T-helper 17 cell (primary cell): ENCODE measurements around the gene PTPRU. TPM values are rescaled to one million over a fixed set of nuclear protein-coding genes. Genes with fewer than 3 reads are reported as not detected.

Source experiments
- ATAC-seq: fragments of 150-1000 bp; cut with Tn5 transposase; 2 replicates; pipeline ENCODE4 v1.10.0; 2021; ENCODE audit warnings: mild to moderate bottlenecking, moderate library complexity
- DNase-seq, 3 donors: peaks; one replicate each; pipeline versions ENCODE4 v3.0.0 to v3.0.0-alpha.2; 2020 to 2021
- H3K9me3 ChIP-seq: one replicate; pipeline ENCODE4 v1.7.0; 2013; ENCODE audit warnings: low read length, mild to moderate bottlenecking; ENCODE audit not compliant: control insufficient read depth, poor library complexity, severe bottlenecking
- H3K27ac Mint-ChIP-seq: one replicate; pipeline ENCODE4 v1.8.0; 2022; ENCODE audit warnings: mild to moderate bottlenecking, moderate library complexity, mixed read lengths
- H3K27me3 Mint-ChIP-seq: one replicate; pipeline ENCODE4 v1.8.0; 2022; ENCODE audit warnings: mixed read lengths
- H3K36me3 Mint-ChIP-seq: one replicate; pipeline ENCODE4 v1.8.0; 2022; ENCODE audit warnings: low read depth, mixed read lengths
- H3K4me1 Mint-ChIP-seq: one replicate; pipeline ENCODE4 v1.8.0; 2022; ENCODE audit warnings: mild to moderate bottlenecking, mixed read lengths
- H3K4me3 Mint-ChIP-seq: one replicate; pipeline ENCODE4 v1.8.0; 2022; ENCODE audit warnings: mild to moderate bottlenecking, moderate library complexity, mixed read lengths
- total RNA-seq, 4 donors: library from RNA in 2 of 4; stranded (reverse) in 2 of 4; gene quantifications; one replicate each; pipeline ENCODE4 v1.2.3 and lab custom pipeline; 2022 to 2026

The PTPRU gene
- total RNA-seq, 2 donors from 2014 or later = not detected

DNA sequence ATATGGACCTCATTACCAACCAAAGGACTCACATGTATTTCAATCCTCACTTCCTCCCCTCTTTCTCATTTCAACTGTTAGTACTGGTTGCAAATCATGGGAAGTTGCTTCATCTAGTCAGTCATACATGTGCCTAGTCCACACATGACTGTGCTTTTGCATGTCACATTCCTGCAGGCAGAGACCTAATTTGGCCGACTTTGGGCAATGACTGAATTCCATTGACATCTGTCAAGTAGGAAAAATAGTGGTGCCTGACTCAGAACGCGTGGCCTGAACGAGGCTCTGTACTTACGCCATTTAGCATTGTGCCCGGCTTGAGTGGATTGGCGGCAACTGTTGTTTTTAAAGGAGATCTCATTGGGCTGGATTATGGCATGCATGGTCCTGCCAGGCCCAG is 18.0 kb downstream of the PTPRU start:
- no peak for ATAC-seq
- H3K36me3 Mint-ChIP-seq = peaks cover 5% of the 10 kb centered on the region

GRCh38 chr1:29255134-29255666 is 18.9 kb downstream of the PTPRU start:
- DNase-seq (no peak), ATAC-seq (no peak)
- Mint-ChIP-seq H3K36me3 (peaks cover 2% of the 10 kb centered on the region), H3K4me3 (no peak overlapping the region), H3K4me1 (peaks cover 5% of the 10 kb centered on the region), H3K27me3 (peaks cover 38% of the 10 kb centered on the region), H3K27ac (no peak overlapping the region)
- no peaks in the 10 kb centered on the region for H3K9me3 ChIP-seq

More for the DNA sequence above, 18.0 kb downstream of the PTPRU start:
- Mint-ChIP-seq H3K27me3 (peaks cover 40% of the 10 kb centered on the region), H3K27ac (no peak overlapping the region), H3K4me3 (no peak overlapping the region), H3K4me1 (peaks cover 2% of the 10 kb centered on the region)
- DNase-seq = no peak
- H3K9me3 ChIP-seq = no peaks in the 10 kb centered on the region

- no peak overlapping the region for H3K27ac Mint-ChIP-seq
- H3K4me1 Mint-ChIP-seq = peaks cover 8% of the 10 kb centered on the region
- DNase-seq (no peak), ATAC-seq (no peak)
- H3K4me3 Mint-ChIP-seq = no peak overlapping the region
- H3K9me3 ChIP-seq = no peaks in the 10 kb centered on the region
- H3K27me3 Mint-ChIP-seq = peaks cover 45% of the 10 kb centered on the region
- H3K36me3 Mint-ChIP-seq = peaks cover 2% of the 10 kb centered on the region
These were observed 20.1 kb downstream of the PTPRU start for GRCh38 chr1:29256394-29256793.

- ATAC-seq (no peak), DNase-seq (no peak)
- H3K4me3 Mint-ChIP-seq = peak overlapping the region; percentile 64
- peaks cover 8% of the 10 kb centered on the region for H3K4me1 Mint-ChIP-seq
- H3K9me3 ChIP-seq = no peaks in the 10 kb centered on the region
- H3K27me3 Mint-ChIP-seq = peaks cover 47% of the 10 kb centered on the region
- no peak overlapping the region for H3K27ac Mint-ChIP-seq
- H3K36me3 Mint-ChIP-seq = peaks cover 2% of the 10 kb centered on the region
These were observed 20.9 kb downstream of the PTPRU start for GRCh38 chr1:29256979-29257804.

DNA sequence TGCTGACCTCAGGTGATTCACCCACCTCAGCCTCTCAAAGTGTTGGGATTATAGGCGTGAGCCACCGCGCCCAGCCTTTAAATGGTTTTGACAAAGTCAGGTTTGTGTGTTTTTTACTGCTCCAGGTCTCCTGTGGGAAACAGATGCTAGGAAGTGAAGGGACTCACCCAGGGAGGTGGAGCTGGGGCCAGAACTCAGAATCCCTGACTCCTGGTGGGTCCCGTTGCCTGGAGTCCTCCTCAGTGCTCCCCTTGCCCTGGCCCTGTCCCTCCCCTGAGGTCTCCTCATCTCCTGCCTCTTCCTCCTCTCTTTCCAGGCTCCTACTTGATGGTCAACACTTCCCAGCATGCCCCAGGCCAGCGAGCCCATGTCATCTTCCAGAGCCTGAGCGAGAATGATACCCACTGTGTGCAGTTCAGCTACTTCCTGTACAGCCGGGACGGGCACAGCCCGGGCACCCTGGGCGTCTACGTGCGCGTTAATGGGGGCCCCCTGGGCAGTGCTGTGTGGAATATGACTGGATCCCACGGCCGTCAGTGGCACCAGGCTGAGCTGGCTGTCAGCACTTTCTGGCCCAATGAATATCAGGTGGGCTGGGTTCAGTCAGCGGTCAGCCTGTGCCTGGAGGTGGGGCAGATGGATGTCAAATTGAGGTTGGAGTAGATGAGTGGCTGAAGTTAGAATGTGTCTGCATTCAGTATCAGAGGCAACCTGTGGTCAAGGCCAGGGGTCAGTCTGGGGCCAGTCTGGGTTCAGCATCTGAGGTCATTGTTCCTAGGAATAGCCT is 22.1 kb downstream of the PTPRU start:
- no peaks in the 10 kb centered on the region for H3K9me3 ChIP-seq
- Mint-ChIP-seq H3K4me3 (peak overlapping the region; percentile 9), H3K27ac (no peak overlapping the region), H3K4me1 (peaks cover 8% of the 10 kb centered on the region), H3K27me3 (peaks cover 42% of the 10 kb centered on the region), H3K36me3 (peaks cover 2% of the 10 kb centered on the region)
- ATAC-seq = no peak
- DNase-seq = no peak

DNA sequence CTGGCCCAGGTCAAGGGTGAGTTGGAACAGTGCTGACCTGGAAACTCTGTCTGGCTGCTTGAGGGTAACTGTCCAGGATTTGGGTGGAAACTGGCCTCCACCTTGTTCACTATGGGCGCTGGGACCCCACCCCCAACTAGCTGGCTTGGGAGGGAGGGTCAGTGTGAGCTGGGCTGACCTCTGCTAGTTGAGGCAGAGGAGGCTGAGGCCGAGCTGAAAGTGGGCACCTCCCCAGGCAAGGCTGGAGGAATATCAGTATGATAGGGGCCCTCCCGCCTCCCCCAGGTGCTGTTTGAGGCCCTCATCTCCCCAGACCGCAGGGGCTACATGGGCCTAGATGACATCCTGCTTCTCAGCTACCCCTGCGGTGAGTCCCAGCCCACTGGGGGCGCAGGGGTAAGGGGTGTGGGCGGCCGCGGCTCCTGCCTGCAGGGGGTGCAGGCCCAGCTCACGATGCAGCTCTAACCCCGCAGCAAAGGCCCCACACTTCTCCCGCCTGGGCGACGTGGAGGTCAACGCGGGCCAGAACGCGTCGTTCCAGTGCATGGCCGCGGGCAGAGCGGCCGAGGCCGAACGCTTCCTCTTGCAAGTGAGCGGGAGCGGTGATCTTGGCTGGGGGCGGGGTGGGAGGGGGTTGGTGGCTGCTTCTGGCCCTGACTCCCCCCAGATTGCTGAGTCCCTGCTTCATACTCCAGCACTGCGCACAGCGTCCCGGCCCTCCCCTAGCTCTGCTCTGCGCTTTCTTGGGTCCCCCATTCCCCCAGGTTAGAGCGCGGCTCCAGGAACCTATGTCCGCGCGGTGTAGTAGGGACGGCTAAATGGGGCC is 22.9 kb downstream of the PTPRU start:
- Mint-ChIP-seq H3K4me1 (peaks cover 8% of the 10 kb centered on the region), H3K27ac (no peak overlapping the region), H3K4me3 (peak overlapping the region; percentile 87), H3K36me3 (peaks cover 2% of the 10 kb centered on the region), H3K27me3 (peaks cover 42% of the 10 kb centered on the region)
- peak; percentile 56 for ATAC-seq
- no peaks in the 10 kb centered on the region for H3K9me3 ChIP-seq
- DNase-seq = no peak

DNA sequence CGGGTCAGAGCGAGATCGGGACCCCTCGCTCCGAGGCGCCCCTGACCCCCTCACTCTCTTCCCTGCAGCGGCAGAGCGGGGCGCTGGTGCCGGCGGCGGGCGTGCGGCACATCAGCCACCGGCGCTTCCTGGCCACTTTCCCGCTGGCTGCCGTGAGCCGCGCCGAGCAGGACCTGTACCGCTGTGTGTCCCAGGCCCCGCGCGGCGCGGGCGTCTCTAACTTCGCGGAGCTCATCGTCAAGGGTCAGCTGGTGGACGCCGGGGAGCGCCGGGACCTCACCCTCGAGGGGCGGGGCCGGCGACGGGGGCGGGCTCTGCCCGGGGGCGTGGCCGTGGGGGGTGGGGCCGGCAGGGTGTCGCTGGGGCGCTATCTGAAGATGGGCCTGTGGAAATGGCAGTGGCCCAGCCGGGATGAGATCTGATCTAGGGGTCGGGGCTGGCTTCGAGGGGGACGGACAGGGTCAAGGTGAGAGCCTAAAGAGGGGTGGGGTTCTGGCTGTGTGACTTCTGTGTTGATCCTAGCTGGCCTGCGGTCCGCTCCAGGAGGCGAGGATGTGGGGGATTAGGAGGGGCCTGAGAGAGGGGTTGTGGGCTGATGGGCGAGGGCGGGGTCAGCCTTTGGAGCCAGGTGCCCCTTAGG is 23.6 kb downstream of the PTPRU start:
- Mint-ChIP-seq H3K27me3 (peaks cover 42% of the 10 kb centered on the region), H3K27ac (no peak overlapping the region), H3K4me3 (peak overlapping the region; percentile 87), H3K4me1 (peaks cover 8% of the 10 kb centered on the region), H3K36me3 (peaks cover 2% of the 10 kb centered on the region)
- ATAC-seq (peak; percentile 71), DNase-seq (peak in 1 of 3 donors; percentile 12)
- no peaks in the 10 kb centered on the region for H3K9me3 ChIP-seq

GRCh38 chr1:29260531-29260930 is 24.2 kb downstream of the PTPRU start:
- DNase-seq (no peak), ATAC-seq (no peak)
- Mint-ChIP-seq H3K36me3 (peaks cover 2% of the 10 kb centered on the region), H3K27ac (no peak overlapping the region), H3K27me3 (peaks cover 43% of the 10 kb centered on the region), H3K4me1 (peaks cover 8% of the 10 kb centered on the region), H3K4me3 (peak overlapping the region; percentile 87)
- H3K9me3 ChIP-seq = no peaks in the 10 kb centered on the region

DNA sequence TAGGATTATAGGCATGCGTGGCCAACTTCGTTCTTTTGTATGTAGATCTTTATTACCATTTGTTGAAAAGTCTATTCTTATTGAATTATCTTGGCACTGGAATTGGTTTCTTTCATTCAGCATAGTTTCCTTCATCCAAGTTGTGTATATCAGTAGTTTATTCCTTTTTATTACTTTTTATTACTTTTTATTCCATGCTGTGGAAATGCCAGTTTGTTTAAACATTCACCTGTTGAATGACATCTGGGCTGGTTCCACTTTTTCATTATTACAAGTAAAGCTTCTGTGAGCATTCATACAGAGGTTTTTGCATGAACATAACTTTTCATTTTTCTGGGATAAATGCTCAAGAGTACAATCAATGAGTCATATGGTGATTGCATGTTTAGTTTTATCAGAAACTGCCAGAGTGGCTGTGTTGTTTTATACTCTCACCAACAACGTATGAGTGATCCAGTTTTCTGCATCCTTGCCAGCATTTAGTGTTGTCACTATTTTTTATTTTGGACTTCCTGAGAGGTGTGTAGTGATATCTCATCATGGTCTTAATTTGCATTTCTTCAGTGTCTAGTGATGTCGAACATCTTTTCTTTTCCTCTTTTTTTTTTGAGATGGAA is 28.6 kb downstream of the PTPRU start:
- peaks cover 6% of the 10 kb centered on the region for H3K4me1 Mint-ChIP-seq
- H3K27me3 Mint-ChIP-seq = peaks cover 55% of the 10 kb centered on the region
- ATAC-seq (no peak), DNase-seq (no peak)
- H3K9me3 ChIP-seq = no peaks in the 10 kb centered on the region
- H3K36me3 Mint-ChIP-seq = peaks cover 9% of the 10 kb centered on the region
- H3K4me3 Mint-ChIP-seq = no peak overlapping the region
- H3K27ac Mint-ChIP-seq = no peak overlapping the region

GRCh38 chr1:29266912-29267311 is 30.6 kb downstream of the PTPRU start:
- no peak for DNase-seq
- Mint-ChIP-seq H3K4me3 (no peak overlapping the region), H3K36me3 (peaks cover 7% of the 10 kb centered on the region), H3K27ac (no peak overlapping the region), H3K27me3 (peaks cover 65% of the 10 kb centered on the region), H3K4me1 (no peaks in the 10 kb centered on the region)
- ATAC-seq = no peak
- H3K9me3 ChIP-seq = no peaks in the 10 kb centered on the region

GRCh38 chr1:29267321-29268070 is 31.2 kb downstream of the PTPRU start:
- no peak for ATAC-seq
- Mint-ChIP-seq H3K36me3 (peaks cover 7% of the 10 kb centered on the region), H3K4me1 (no peaks in the 10 kb centered on the region), H3K27ac (no peak overlapping the region), H3K27me3 (peaks cover 66% of the 10 kb centered on the region), H3K4me3 (no peak overlapping the region)
- H3K9me3 ChIP-seq = no peaks in the 10 kb centered on the region
- DNase-seq = no peak
